ENCODE measurements around the gene PHGDH.
"Not testable (repeated sequence)": the region's sequence is repeated elsewhere in the genome, so short reads cannot be mapped to it uniquely, and the experiment has no call there.

The PHGDH gene

GRCh38 chr1:119711804-119712341, at the start of gene PHGDH:
TSS of gene PHGDH (plus strand) at chr1:119711934. CDS start at chr1:119712023, 89 bp downstream.
- peak; percentile 49 to 56 for DNase-seq (ENCODE audit: low read depth in 2 of 2)

- DNase-seq (ENCODE audit: low read depth in 2 of 2), result no peak
Measured at GRCh38 chr1:119662034-119662437, 49.7 kb upstream of the PHGDH start.

- DNase-seq (ENCODE audit: low read depth in 2 of 2), result no peak
Measured at GRCh38 chr1:119664067-119664466, 47.7 kb upstream of the PHGDH start.

- DNase-seq (ENCODE audit: low read depth in 2 of 2), result no peak
Measured at GRCh38 chr1:119667173-119667572, 44.6 kb upstream of the PHGDH start.

- no peak for DNase-seq (ENCODE audit: low read depth in 2 of 2)
Measured at GRCh38 chr1:119670898-119671297, 40.8 kb upstream of the PHGDH start.

- DNase-seq (ENCODE audit: low read depth in 2 of 2), result no peak
Measured at GRCh38 chr1:119673171-119673940, 38.4 kb upstream of the PHGDH start.

- no peak for DNase-seq (ENCODE audit: low read depth in 2 of 2)
Measured at GRCh38 chr1:119674111-119674526, 37.6 kb upstream of the PHGDH start.

GRCh38 chr1:119674835-119675289, 36.9 kb upstream of the PHGDH start:
- DNase-seq (ENCODE audit: low read depth in 2 of 2), result peak in 1 of 2 donors; percentile 3

GRCh38 chr1:119675349-119676345, 36.1 kb upstream of the PHGDH start:
- DNase-seq (ENCODE audit: low read depth in 2 of 2), result peak; percentile 34 to 54

- DNase-seq (ENCODE audit: low read depth in 2 of 2), result no peak
Measured at GRCh38 chr1:119676571-119677206, 35.0 kb upstream of the PHGDH start.

- DNase-seq (ENCODE audit: low read depth in 2 of 2), result no peak
Measured at GRCh38 chr1:119679223-119679622, 32.5 kb upstream of the PHGDH start.

GRCh38 chr1:119680193-119680592, 31.5 kb upstream of the PHGDH start:
- no peak for DNase-seq (ENCODE audit: low read depth in 2 of 2)

- no peak for DNase-seq (ENCODE audit: low read depth in 2 of 2)
Measured at GRCh38 chr1:119680723-119681122, 31.0 kb upstream of the PHGDH start.

GRCh38 chr1:119681560-119681959, 30.2 kb upstream of the PHGDH start:
- DNase-seq (ENCODE audit: low read depth in 2 of 2), result no peak

- DNase-seq (ENCODE audit: low read depth in 2 of 2), result no peak
Measured at GRCh38 chr1:119682141-119682540, 29.6 kb upstream of the PHGDH start.

GRCh38 chr1:119683893-119684292, 27.8 kb upstream of the PHGDH start:
- no peak for DNase-seq (ENCODE audit: low read depth in 2 of 2)

- no peak for DNase-seq (ENCODE audit: low read depth in 2 of 2)
Measured at GRCh38 chr1:119686661-119687060, 25.1 kb upstream of the PHGDH start.

- DNase-seq (ENCODE audit: low read depth in 2 of 2), result no peak
Measured at GRCh38 chr1:119687434-119688079, 24.2 kb upstream of the PHGDH start.

GRCh38 chr1:119688810-119689209, 22.9 kb upstream of the PHGDH start:
- no peak for DNase-seq (ENCODE audit: low read depth in 2 of 2)

GRCh38 chr1:119689511-119689910, 22.2 kb upstream of the PHGDH start:
- no peak for DNase-seq (ENCODE audit: low read depth in 2 of 2)

- DNase-seq (ENCODE audit: low read depth in 2 of 2), result not testable (repeated sequence)
Measured at GRCh38 chr1:119696863-119697262, 14.9 kb upstream of the PHGDH start.
